Kidney (tissue), 14 donors: ENCODE measurements around the gene KAT2B. TPM values are rescaled to one million over a fixed set of nuclear protein-coding genes. Genes with fewer than 3 reads are reported as not detected.
A peak's percentile ranks its signal among the peaks of the same experiment; 100 is the strongest.

ENCODE experiments used
- DNase-seq, 5 donors: peaks; one replicate each; pipeline ENCODE4 v3.0.0-alpha.2; 2013 to 2020
- FAIRE-seq: peaks from 2 replicates; lab custom pipeline; 2012; peaks lifted over from hg19 to GRCh38; lab: Jason Lieb, UNC
- H3K27ac ChIP-seq, 2 donors: one replicate each; pipeline ENCODE4 v1.7.0; 2013; ENCODE audit warnings: low read depth in 2 of 2, low read length in 2 of 2, inconsistent platforms in 1 of 2
- H3K27me3 ChIP-seq: one replicate; pipeline ENCODE4 v1.7.1; 2013; ENCODE audit warnings: low read length, inconsistent platforms; ENCODE audit not compliant: control insufficient read depth, insufficient read depth
- H3K36me3 ChIP-seq, 3 donors: one replicate each; pipeline versions ENCODE4 v1.7.0 to v1.7.1; 2013; ENCODE audit warnings: low read length in 3 of 3, control low read depth in 1 of 3, inconsistent platforms in 1 of 3; ENCODE audit not compliant: insufficient read depth in 3 of 3, control insufficient read depth in 2 of 3
- H3K4me1 ChIP-seq, 3 donors: one replicate each; pipeline versions ENCODE4 v1.7.0 to v1.7.1; 2013; ENCODE audit warnings: low read length in 3 of 3, inconsistent platforms in 1 of 3, low read depth in 1 of 3; ENCODE audit not compliant: control insufficient read depth in 2 of 3, insufficient read depth in 2 of 3
- H3K4me3 ChIP-seq, 3 donors: one replicate each; pipeline versions ENCODE4 v1.7.0 to v1.8.1; 2013; ENCODE audit warnings: low read length in 3 of 3, control low read depth in 1 of 3, inconsistent platforms in 1 of 3
- H3K9ac ChIP-seq, 3 donors: one replicate each; pipeline versions ENCODE4 v1.7.0 to v1.7.1; 2013; ENCODE audit warnings: low read length in 3 of 3, control low read depth in 1 of 3, inconsistent platforms in 1 of 3
- H3K9me3 ChIP-seq, 3 donors: one replicate each; pipeline versions ENCODE4 v1.7.0 to v1.7.1; 2013; ENCODE audit warnings: low read length in 3 of 3, control low read depth in 1 of 3, inconsistent platforms in 1 of 3; ENCODE audit not compliant: control insufficient read depth in 2 of 3, insufficient read depth in 1 of 3
- CTCF ChIP-seq: IDR thresholded peaks from 3 replicates; pipeline ENCODE4 v1.5.1; 2012; ENCODE audit warnings: mild to moderate bottlenecking, moderate library complexity, borderline replicate concordance; ENCODE audit not compliant: insufficient read depth; ENCODE audit errors: extremely low read depth
- intact Hi-C: fragments of 100-400 bp; cut with DNase I; formaldehyde crosslinking; loops from one replicate; pipeline ENCODE4 v1.11.1; 2022
- polyA plus RNA-seq: library from polyadenylated mRNA; stranded (reverse); fragments of 350-450 nt; fragmentation: Illumina TruSeq; extraction: RNeasy Lipid Tissue Mini Kit (QIAGEN cat#74804); gene quantifications from one replicate; pipeline ENCODE4 v1.2.3, GENCODE V29; 2014; ENCODE audit warnings: low read depth, low replicate concordance; ENCODE audit not compliant: insufficient read depth
- total RNA-seq: library from RNA; stranded (reverse); fragmentation: NEBNext Ultra II Directional; extraction: Animal tissue kit (Norgen Biotek cat#: 25700); gene quantifications from one replicate; pipeline ENCODE4 v1.2.1, GENCODE V29; 2021
- donor health status: control.
- donor health status: control.
- donor health status: control.
- donor health status: control.
- donor health status: control.
- donor health status: DM: yes; HTN: yes; CAD: no.
- donor health status: Normal renal cell carcinoma (clear cell type).

The KAT2B gene
- total and polyA plus RNA-seq, 2 donors from 2014 or later = 9.5 to 30.1 TPM

GRCh38 chr3:20079621-20080020 is 39.4 kb downstream of the KAT2B start:
- H3K9me3 ChIP-seq = no peaks in the 10 kb centered on the region
- DNase-seq = no peak

GRCh38 chr3:20080956-20081554 is 40.8 kb downstream of the KAT2B start:
- peak; percentile 44 to 72 (median 56) for DNase-seq
- no peak for TF ChIP-seq CTCF

More at GRCh38 chr3:20079621-20080020, 39.4 kb downstream of the KAT2B start:
- no peaks in the 10 kb centered on the region for H3K36me3 ChIP-seq
- peaks cover 0 to 6% (median 5%) of the 10 kb centered on the region in 3 donors for H3K4me1 ChIP-seq
- no peak overlapping the region for H3K9ac ChIP-seq
- no peak for FAIRE-seq
- H3K27me3 ChIP-seq = no peaks in the 10 kb centered on the region
- H3K27ac ChIP-seq = no peak overlapping the region
- intact Hi-C loops = no loop called here
- H3K4me3 ChIP-seq = no peak overlapping the region
- no peak for TF ChIP-seq CTCF

GRCh38 chr3:20083253-20083652 is 43.0 kb downstream of the KAT2B start:
- DNase-seq (no peak), FAIRE-seq (no peak)
- intact Hi-C loops = no loop called here
- Histone ChIP-seq H3K4me3 (no peak overlapping the region), H3K27me3 (no peaks in the 10 kb centered on the region), H3K36me3 (no peaks in the 10 kb centered on the region), H3K9me3 (no peaks in the 10 kb centered on the region), H3K9ac (no peak overlapping the region), H3K4me1 (peaks cover 0 to 6% (median 5%) of the 10 kb centered on the region in 3 donors), H3K27ac (no peak overlapping the region)
- no peak for TF ChIP-seq CTCF

More at GRCh38 chr3:20080956-20081554, 40.8 kb downstream of the KAT2B start:
- Histone ChIP-seq H3K9me3 (no peaks in the 10 kb centered on the region), H3K36me3 (no peaks in the 10 kb centered on the region), H3K4me3 (no peak overlapping the region), H3K27me3 (no peaks in the 10 kb centered on the region), H3K27ac (no peak overlapping the region), H3K4me1 (peaks cover 0 to 6% (median 5%) of the 10 kb centered on the region in 3 donors), H3K9ac (no peak overlapping the region)
- no peak for FAIRE-seq
- intact Hi-C loops = no loop called here
